IPS-NIHi7 (cell line): ENCODE results near the gene RPGRIP1L.

ENCODE experiments used
- DNase-seq: peaks from one replicate; pipeline ENCODE4 v3.0.0; 2012; ENCODE audit warnings: mixed read lengths; ENCODE audit errors: extremely low spot score

Gene RPGRIP1L

DNA sequence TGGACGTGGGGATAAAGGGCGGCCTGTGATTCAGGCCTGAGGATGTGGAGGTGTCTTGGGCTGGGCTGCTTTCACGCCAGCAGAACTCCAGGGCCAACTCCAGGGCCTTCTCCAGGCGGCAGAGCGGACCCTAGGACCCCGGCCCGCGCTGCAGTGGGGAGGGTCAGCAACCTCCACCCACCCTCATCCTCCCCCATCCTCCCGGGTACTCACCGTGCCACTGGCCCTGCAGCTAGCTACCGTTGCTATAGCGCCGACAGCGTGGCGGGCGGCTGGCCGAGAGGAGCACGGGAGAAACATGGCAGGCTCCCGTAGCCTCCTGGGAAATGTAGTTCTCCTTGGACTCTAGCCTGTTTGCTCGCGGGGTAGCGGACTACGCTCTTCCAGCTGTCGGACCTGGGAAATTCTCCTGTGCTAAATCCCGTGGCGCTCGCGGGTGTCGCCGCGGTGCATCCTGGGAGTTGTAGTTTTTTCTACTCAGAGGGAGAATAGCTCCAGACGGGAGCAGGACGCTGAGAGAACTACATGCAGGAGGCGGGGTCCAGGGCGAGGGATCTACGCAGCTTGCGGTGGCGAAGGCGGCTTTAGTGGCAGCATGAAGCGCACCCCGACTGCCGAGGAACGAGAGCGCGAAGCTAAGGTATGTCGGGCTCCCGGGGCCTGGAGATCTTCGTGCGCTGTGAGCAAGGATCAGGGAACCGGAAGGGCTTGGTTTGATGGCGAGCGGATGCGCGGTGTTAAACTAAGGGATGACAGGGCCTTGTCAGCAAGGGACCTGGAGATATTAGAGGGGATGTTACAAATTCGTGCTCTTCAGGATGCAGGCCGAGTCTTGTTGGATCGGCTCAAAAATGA lies at the start of gene RPGRIP1L, which contains the start of gene FTO:
Gene RPGRIP1L (minus strand): TSS at position 270 of the 855 bp plus-strand sequence. CDS start 3,136 bp downstream, outside the sequence.
Gene FTO (plus strand): TSS at position 567 of the 855 bp plus-strand sequence.
- peak; percentile 97 for DNase-seq

DNA sequence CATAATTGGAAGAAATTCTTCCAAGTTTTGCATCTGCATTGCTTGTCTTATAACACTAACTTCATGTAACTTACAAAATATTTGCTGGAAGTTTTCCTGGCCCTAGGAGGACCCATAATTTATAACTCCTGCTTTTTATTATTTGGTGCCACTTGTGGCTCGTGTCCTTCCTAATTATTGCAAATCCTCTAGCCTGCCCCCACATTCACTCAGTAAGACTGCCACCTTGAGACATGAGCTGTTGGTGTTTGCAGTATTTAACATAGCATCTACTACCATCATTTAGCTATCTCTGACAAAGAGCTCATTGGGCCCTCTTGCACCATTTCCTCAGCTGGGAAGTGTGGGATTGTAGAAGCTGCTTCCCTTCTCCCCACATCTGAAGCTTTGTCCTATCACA lies 49.8 kb upstream of the RPGRIP1L start:
- no peak for DNase-seq

DNA sequence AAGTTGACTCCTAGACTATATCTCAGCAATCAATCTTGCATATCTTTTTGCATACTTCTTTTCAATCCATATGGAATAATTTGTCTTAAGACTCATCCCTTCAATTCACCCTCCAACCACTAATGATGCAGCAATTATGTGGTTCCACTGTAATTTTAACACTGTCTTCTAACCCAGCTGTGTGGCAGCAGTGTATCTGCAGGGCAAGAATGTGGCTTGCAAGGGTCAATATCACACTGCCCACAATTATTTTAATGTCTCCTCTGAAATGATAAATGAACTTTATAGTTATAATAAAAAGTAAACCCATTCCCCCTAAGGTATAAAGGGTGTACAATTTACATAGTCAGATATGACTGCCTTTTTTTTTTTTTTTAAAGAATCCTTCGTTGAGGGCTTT lies 48.9 kb upstream of the RPGRIP1L start:
- no peak for DNase-seq

DNA sequence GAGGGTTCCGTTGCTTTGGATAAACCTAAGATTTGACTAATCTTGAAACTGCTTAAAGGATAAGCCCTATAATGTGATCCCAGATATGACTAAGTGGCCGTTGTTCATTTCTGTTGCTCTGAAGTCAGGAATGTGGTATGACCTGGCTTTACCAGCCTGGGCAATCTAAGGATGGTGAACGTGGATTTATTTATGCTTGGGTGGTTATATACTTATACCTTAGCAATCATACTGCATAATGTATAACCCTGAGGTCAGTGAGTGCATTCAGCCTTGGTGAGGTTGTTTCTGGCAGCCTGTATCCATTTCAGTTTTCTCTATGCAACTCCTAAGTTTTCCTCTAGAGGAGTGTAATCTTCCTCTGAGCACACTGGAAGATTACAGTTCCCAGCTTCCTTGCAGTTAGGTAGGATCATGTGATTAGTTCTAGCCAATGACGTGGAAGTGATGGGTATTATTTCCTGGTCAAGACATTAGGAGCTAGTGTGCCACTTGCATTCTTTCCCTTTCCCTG lies 42.2 kb upstream of the RPGRIP1L start:
- no peak for DNase-seq

DNA sequence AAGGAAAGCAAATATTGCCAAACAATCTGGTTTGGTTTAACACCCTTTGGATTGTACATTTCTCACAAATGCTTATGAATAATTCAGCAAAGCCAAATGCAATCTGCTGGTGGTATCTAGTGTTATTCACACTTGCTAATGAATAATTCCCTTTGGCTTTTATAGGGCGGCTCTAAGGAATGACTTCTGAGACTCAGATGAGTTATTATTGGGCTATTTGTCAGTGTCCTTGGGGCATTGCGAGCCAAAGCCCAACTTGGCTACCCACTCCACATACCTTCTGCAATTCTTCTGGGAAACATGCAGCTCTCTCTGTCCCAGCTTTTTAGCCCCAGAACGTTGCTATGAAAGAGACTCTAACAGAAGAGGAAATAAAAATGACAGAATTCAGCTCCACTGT lies 41.4 kb upstream of the RPGRIP1L start:
- no peak for DNase-seq

DNA sequence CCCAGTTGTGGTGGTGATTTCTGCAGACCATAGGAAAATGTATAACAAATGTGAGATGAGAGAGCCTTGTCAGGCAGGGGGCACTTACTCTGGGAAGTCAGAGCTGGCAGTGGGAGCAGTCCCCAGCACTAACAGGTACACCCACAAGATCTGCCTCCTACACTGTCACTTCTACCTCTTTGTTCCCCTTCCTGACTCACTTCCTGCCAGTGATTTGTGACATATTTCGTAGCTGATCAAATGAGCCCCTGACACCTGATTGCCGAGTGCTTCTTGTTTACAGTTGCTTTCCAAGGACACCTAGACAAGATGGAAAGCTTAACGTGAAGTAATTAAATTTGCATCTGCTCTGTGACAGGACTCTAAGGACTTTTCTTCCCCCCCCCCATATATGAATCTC lies 40.8 kb upstream of the RPGRIP1L start:
- peak; percentile 42 for DNase-seq

DNA sequence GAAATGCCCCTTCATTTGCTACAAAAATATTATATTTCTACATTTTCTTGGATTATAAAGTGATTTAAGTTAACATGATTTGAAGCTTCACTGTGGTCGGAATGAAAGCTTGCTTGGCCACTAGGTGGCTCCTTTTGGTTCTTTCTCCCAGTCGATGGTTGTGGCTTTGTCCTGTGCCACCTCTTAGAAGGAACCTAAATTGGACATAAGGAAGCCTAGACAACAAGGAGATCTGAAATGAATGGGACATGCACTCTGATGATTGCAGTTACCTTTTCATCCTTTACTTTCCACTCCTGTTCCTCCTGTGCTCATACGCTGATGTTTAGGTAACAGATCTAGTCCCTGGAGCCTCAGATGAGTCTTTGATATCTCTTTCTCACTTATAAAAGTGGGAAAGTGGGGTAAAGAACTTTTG lies 39.5 kb upstream of the RPGRIP1L start:
- DNase-seq: peak; percentile 36

DNA sequence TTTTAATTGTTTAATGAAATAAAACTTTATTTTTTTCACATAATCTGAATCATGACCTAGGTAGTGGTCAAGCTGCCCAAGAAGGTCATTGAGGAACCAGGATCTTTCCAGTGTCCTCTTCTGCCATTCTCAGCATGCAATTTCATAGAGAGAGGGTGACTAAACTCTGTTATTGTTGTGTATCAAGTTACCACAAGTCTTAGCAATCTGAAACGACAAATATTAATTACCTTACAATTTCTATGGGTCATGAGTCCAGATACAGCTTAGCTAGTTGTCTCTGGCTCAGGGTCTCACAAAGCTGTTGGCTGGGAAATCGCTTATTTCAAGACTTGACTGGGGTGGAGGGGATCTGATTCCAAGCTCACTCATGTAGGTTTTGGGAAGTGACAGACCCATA lies 37.9 kb upstream of the RPGRIP1L start:
- DNase-seq: no peak

DNA sequence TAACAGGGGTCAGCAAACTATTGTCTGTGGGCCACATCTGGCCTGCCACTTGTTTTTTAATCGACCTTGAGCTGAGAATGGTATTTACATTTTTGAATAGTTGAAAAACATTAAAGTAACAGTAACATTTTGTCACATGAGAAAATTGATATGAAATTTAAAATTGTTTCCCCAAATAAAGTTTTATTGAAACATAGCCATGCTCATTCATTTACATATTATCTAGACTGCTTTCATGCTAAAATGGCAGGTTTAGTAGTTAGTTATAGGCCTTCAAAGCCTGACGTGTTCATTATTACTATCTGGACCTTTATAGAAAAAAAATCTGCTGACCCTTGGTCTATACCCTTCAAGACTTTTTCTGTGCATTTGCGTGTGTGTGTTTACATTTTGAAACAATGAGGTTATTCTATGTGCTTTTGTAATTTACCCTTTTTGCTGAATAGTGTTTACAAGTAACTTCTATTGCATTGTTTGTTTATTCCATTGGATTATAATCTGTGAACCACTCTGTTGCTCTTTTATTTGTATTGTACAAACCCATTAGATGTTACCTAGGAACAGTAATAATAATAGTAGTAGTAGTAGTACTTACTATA lies 37.4 kb upstream of the RPGRIP1L start:
- no peak for DNase-seq

DNA sequence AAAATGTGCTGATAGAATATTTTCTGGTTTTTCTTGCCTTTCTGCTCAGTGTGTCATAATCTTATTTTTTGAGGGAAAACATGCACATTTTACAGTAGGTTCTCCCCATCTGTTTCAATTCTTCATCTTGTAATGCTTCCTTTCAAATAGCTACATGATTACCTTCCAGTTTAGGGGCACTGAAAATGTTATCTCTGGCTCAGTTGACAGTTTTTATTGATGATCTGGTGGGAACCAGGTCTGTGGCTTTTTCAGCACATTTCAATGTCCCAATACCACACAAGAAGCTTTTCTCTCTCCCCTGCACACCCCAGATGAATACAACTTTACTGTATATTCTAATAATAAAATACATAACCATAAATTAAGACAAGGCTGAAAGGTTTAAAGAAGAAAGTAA lies 36.8 kb upstream of the RPGRIP1L start:
- no peak for DNase-seq

DNA sequence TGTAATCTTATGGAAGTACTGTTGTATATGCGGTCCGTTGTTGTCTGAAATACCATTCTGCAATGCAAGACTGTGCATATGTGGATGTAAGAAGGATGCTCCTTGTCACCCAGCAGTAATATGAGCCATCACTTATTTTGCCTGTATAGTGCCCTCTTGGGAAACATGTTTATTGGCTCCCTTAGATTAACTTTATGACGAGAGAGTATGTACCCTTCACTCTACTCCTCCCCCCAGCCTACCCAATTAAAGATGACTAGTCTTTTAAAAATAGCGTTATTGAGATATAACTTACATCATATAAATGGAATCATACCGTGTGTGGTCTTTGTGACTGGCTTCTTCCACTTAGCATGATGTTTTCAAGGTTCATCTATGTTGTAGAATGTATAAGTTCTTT lies 33.9 kb upstream of the RPGRIP1L start:
- no peak for DNase-seq

DNA sequence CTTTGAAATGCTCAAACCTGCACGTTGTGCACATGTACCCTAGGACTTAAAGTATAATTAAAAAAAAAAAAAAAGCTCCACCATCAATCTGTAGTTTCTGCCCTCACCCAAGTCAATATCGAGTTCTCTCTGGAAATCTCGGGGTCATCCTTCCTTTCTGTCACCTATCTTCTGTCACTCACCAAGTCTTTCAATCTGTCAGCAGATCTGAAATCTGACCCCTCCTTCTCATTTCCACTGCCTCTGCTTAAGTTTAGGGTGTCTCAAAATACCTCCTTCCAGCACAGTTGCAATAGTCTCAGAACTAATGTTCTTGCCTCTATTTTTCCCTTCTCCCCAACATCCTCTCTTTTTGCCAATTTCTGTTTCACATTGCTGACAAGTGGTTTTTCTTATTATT lies 32.6 kb upstream of the RPGRIP1L start:
- DNase-seq: no peak

DNA sequence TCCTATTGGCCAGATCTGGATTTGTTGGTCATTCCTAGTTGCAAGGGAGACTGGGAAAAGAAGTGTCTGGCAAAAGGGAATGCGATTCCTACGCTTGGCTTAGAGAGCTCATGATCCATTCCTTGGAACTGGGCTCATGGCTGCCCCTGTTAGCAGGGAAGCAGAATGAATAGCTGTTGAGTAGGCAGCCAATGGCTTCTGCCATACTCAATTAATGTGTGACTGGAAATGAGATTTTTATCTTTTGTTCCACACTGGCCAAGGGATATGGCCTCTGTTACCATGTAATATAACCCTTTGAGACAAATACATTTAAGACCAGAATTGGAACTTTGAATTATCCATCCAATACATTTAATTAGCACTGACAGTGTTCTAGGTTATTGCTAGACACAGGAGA lies 31.2 kb upstream of the RPGRIP1L start:
- no peak for DNase-seq

DNA sequence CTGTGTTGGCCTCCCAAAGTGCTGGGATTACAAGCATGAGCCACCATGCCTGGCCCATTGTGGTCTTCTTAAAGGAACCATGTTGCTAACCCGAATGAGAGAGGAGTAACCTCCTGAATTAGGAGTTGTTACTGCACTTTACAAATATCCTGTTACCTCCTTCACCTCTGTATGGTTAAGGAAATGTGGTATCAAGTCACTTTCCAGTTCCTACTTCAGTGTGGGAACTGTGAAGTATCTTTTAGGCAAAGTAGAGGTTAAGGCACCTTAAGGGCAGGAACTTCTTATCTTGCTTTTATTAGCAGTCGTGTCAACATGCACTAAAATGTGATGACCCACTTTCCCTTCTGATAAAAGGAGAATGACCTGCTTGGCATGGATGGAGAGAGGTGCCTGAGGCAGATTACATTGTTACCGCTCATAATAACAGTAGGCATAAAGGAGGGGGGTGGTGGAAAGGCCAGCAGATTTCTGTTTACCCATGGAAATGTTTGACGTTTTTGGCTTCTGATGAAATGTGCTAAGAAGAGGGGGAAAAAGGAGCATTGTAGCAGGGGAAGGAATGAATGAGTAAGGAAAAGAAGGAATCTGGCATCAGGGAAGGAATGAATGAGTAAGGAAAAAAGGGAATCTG lies 28.8 kb upstream of the RPGRIP1L start:
- no peak for DNase-seq

DNA sequence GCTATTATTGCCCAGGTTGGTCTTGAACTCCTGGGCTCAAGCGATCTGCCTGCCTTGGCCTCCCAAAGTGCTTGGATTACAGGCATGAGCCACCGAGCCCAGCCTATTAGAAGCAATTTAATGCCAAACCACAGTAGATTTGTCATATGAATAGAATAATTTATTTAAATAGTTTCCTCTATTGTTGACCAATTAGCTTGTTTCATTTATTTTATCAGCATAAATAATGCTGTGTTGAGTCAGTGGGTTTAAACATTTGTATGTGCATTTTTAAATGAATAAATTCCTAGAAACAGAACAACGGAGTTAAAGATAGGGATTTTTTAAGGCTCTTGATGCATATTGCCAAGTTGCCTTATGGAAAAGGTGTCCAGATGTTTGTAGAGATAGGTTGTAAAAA lies 27.0 kb upstream of the RPGRIP1L start:
- no peak for DNase-seq

DNA sequence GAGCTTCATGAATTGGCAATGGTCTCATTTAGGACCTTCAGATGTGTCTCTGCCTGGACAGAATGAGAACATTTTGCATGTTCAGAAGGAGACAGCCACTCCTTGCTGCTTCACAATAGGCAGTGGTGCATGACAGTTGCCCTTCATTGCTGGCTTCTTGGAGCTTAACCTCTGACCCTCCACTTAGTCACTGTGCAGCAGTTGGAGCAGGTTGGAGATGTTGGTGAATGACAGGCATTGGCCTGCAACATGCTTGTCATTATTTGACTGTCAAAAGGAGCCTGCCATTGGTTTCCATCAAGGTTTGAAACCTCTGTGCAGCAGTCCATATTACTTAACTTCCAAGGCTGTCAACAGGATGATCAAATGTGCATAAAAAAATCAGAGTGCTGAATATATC lies 23.0 kb upstream of the RPGRIP1L start:
- DNase-seq: no peak

DNA sequence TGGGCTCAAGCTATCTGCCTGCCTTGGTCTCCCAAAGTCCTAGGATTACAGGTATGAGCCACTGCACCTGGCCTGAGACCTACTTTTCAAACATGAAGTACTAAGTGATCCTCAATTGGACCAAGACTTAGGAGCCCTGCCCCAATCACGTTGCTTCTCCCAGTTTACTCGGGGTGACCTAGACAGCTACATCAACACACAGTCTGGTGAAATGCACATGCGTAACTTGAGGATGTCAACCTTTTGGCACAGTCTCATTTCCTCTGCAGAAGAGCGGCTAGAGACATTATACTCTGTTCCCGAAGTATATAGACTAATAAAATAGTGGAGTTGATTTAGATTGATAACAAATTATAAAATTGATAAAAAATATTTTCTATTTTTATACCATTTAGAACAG lies 17.4 kb upstream of the RPGRIP1L start:
- DNase-seq: no peak

DNA sequence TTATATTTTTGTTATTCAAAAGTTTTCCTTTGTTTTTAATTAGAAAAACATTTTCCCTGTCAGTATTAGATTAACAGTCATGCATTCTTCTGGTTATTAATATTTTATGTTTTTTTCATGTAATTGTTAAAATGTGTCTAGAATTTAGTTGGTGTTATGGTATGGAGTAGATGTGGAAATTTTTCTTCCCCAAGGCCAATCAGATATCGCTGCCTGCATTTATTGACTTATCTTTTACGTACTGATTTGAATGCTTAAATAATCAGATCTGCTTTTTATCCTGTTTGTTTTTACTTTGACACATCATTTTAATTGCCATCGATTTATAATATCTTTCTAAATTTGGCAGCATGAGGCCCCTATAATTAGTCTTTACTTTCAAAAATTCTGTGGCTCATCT lies 13.9 kb upstream of the RPGRIP1L start:
- no peak for DNase-seq

DNA sequence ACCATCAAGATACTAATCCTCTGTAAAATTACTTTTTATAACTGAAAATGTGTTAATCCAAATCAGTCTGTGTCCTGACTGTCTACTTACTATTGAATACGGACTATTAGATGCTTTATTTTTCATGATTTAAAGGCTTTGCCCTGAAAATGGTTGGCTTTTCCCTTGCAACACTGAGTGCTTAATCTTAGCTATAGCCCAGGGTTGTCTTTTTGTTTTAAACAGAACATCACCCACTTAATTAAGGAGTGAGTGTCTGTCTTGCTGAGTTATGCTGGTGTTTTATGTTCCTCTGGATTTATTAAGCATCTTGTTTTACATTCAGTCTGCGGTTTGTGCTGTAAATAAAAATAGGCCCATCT lies 11.3 kb upstream of the RPGRIP1L start:
- no peak for DNase-seq

DNA sequence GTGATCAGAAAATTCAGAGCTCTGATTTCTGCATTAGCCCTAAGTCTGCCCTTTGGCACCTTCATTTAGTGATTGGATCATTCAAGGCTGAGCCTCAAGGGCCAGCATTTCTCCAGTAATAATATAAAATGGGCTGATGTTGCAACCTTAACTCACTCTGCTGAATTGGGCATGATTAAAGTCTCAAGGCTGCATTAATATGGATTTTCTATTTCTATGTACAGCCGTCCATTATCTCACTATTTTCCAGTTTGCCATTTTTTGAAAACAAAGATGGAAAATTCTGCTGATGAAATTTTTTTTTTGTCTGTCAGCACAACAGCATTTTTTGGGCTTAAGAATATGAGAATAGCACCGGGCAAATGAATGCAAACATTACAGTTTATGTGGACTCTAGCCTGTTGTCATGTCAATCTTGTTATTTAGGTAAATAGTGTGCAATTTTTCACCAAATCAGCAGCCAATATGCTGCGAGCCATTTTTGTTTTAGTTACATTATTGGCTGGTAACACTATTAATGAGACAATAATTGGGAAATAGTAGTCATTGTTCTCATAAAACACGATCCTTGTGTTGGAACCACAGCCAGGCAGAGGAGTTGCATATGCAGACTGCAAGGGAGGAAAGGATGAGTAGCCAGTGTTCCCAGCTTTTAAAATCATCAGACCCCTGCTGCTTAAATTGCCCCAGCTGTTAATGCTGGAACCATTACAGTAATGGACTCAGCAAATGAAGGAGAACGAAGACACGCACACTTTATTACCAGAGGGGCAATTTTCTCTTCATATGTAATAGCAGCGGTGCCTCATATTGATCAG lies 10.8 kb upstream of the RPGRIP1L start:
- DNase-seq: no peak

DNA sequence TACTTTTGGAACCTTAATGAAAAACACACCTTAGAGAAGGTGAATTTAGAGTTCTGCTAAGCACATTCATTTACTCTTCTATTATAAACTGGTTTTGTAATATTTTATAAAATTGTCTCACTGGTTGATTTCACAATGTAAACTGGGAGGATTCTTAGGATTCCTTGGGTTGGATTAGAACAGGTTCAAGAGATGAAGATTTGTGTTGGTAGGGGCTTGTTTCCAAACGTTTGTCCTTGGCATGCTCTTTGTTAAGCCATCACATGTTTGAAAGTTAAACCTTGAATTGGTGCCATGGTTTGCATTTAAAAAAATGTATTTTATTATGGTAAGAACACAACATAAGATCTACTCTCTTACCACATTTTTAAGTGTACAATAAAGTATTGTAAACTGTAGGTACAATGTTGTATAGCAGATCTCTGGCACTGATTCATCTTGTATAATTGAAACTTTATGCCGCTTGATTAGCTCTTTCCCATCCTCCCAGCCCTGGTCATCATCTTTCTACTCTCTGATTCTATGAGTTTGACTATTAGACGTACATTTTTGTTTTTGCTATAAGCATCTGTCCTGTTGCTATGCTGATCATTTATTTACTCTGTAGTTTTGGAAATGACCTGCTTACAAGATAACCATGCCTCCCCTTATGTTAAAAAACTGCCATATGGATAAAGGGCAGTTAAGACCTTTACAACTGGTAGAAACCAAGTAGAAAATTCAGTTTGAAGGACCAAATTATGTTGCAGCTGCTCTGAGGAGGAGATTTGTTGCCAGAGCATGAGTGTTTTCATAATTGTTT lies 9.9 kb upstream of the RPGRIP1L start:
- no peak for DNase-seq
